HG03066 (cell line): ENCODE results near the gene DDX53.

ENCODE experiments used
- ATAC-seq: cut with Tn5 transposase; IDR thresholded peaks from one replicate; pipeline ENCODE4 v1.9.1; 2021; ENCODE audit warnings: low read depth; ENCODE audit not compliant: unreplicated experiment

DDX53 gene

GRCh38 chrX:22999696-23000223 is at the start of gene DDX53:
DDX53 (plus strand) TSS chrX:22999960; CDS start chrX:23000058, 98 bp downstream.
- no peak for ATAC-seq

- ATAC-seq: no peak
These were observed 49.2 kb upstream of the DDX53 start for GRCh38 chrX:22950269-22951266.

GRCh38 chrX:22952010-22952409 is 47.8 kb upstream of the DDX53 start:
- no peak for ATAC-seq

- no peak for ATAC-seq
These were observed 41.5 kb upstream of the DDX53 start for GRCh38 chrX:22958250-22958649.

- no peak for ATAC-seq
These were observed 40.4 kb upstream of the DDX53 start for GRCh38 chrX:22959204-22959920.

- no peak for ATAC-seq
These were observed 36.6 kb upstream of the DDX53 start for GRCh38 chrX:22963196-22963595.

- ATAC-seq: no peak
These were observed 31.3 kb upstream of the DDX53 start for GRCh38 chrX:22968494-22968893.

GRCh38 chrX:22969411-22969810 is 30.3 kb upstream of the DDX53 start:
- ATAC-seq: no peak

- no peak for ATAC-seq
These were observed 28.9 kb upstream of the DDX53 start for GRCh38 chrX:22970861-22971260.

- ATAC-seq: no peak
These were observed 25.1 kb upstream of the DDX53 start for GRCh38 chrX:22974616-22975015.

- ATAC-seq: no peak
These were observed 24.0 kb upstream of the DDX53 start for GRCh38 chrX:22975786-22976185.

GRCh38 chrX:22985958-22986357 is 13.8 kb upstream of the DDX53 start:
- no peak for ATAC-seq

GRCh38 chrX:22987452-22987851 is 12.3 kb upstream of the DDX53 start:
- ATAC-seq: no peak

- ATAC-seq: no peak
These were observed 3.4 kb downstream of the DDX53 start for GRCh38 chrX:23003116-23003515.

GRCh38 chrX:23008431-23009099 is 8.8 kb downstream of the DDX53 start:
- ATAC-seq: no peak

GRCh38 chrX:23012162-23012561 is 12.4 kb downstream of the DDX53 start:
- no peak for ATAC-seq

- ATAC-seq: no peak
These were observed 12.9 kb downstream of the DDX53 start for GRCh38 chrX:23012636-23013035.

GRCh38 chrX:23013366-23013765 is 13.6 kb downstream of the DDX53 start:
- ATAC-seq: no peak

GRCh38 chrX:23031600-23031999 is 31.8 kb downstream of the DDX53 start:
- no peak for ATAC-seq

- ATAC-seq: no peak
These were observed 35.7 kb downstream of the DDX53 start for GRCh38 chrX:23035493-23035892.

GRCh38 chrX:23046443-23046842 is 46.7 kb downstream of the DDX53 start:
- no peak for ATAC-seq
